Mesodermal cell (in vitro differentiated cells): ENCODE measurements around the gene FFAR3. TPM values are rescaled to one million over a fixed set of nuclear protein-coding genes. Genes with fewer than 3 reads are reported as not detected.

Source experiments
- H3K27ac ChIP-seq: 2 replicates; pipeline ENCODE4 v1.7.0; 2013; ENCODE audit warnings: mild to moderate bottlenecking, low read depth, low read length, moderate library complexity; ENCODE audit not compliant: severe bottlenecking
- H3K36me3 ChIP-seq: 2 replicates; pipeline ENCODE4 v1.7.1; 2013; ENCODE audit warnings: mild to moderate bottlenecking, low read length, moderate library complexity; ENCODE audit not compliant: control insufficient read depth, insufficient read depth
- H3K4me1 ChIP-seq: one replicate; pipeline ENCODE4 v1.7.1; 2013; ENCODE audit warnings: mild to moderate bottlenecking, low read length; ENCODE audit not compliant: insufficient read depth, control insufficient read depth, poor library complexity, severe bottlenecking
- H3K4me3 ChIP-seq: 2 replicates; pipeline ENCODE4 v1.7.0; 2013; ENCODE audit warnings: low read length, control low read depth, mild to moderate bottlenecking; ENCODE audit not compliant: insufficient read depth, poor library complexity, severe bottlenecking; ENCODE audit errors: extremely low read depth
- H3K9me3 ChIP-seq: 2 replicates; pipeline ENCODE4 v1.7.1; 2013; ENCODE audit warnings: mild to moderate bottlenecking, low read length, moderate library complexity; ENCODE audit not compliant: control insufficient read depth
- WGBS, 2 experiments: methylation state at CpG; one replicate each; pipeline ENCODE4 v1.1.5; 2013; ENCODE audit warnings: missing lambda C conversion rate in 2 of 2; ENCODE audit not compliant: insufficient coverage in 2 of 2; 5-methylcytosine and 5-hydroxymethylcytosine counted together
- polyA plus RNA-seq, 2 experiments: library from polyadenylated mRNA; stranded (reverse); fragments of 50-300 nt; gene quantifications; one replicate each; pipeline ENCODE4 v1.2.3, GENCODE V29; 2013

Gene FFAR3
- polyA plus RNA-seq (2013, experiment 1 of 2) = not detected
- not detected for polyA plus RNA-seq (2013, experiment 2 of 2)

DNA sequence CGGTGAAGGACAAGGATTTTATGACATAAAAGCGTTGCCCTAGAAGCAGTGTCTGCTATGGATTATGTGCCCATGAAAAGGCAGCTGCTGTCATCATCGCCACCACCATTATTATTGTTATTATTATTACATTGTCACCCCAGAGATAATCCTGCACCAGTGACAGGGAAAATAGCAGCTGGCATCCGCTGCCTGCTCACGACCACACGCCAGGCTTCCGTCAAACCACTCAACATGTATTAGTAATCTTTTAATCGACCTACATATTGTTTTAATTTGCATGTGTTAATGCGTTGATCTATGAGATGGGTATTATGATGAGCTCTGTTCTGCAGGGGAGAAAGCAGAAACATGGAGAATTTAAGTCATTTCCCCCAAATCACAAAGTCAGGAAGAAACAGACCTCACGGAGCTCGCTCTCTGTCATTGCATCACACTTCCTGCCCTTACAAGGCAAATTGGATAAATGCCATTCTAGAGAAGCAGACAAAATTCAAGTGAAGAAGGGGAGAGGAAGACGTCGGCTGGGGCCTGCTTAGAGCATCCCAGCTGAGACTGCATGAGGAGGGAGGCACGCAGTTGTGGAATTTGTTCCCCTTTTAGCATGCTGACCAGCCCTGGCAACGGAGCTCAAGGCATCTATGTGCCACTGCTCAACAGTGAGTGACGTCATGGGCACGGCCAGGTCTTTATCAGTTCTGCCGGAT, at the start of gene FFAR3:
Gene FFAR3 (plus strand): TSS at position 594 of the 707 bp plus-strand sequence. CDS start 431 bp downstream, outside the sequence.
- H3K9me3 ChIP-seq = no peaks in the 10 kb centered on the region
- H3K4me3 ChIP-seq = no peak within 1 kb of the TSS
- H3K4me1 ChIP-seq = no peaks in the 10 kb centered on the region
- WGBS, 2 experiments = 81 to 91% methylated on average over 6 to 8 of the region's 18 CpGs
- H3K36me3 ChIP-seq = no peaks in the 10 kb centered on the region
- H3K27ac ChIP-seq = no peak within 1 kb of the TSS

- Histone ChIP-seq H3K4me1 (peaks cover 5% of the 10 kb centered on the region), H3K9me3 (no peaks in the 10 kb centered on the region), H3K36me3 (no peaks in the 10 kb centered on the region), H3K27ac (peak overlapping the region; percentile 66), H3K4me3 (no peak overlapping the region)
- 75 to 82% methylated on average over 7 of the region's 7 CpGs for WGBS, 2 experiments
These were observed 49.4 kb upstream of the FFAR3 start for GRCh38 chr19:35308910-35309309.

GRCh38 chr19:35309481-35310279, 48.6 kb upstream of the FFAR3 start:
- no peaks in the 10 kb centered on the region for H3K9me3 ChIP-seq
- H3K36me3 ChIP-seq = no peaks in the 10 kb centered on the region
- WGBS, 2 experiments = 90 to 94% methylated on average over 35 to 45 of the region's 47 CpGs
- H3K4me1 ChIP-seq = peaks cover 5% of the 10 kb centered on the region
- H3K27ac ChIP-seq = peak overlapping the region; percentile 66
- no peak overlapping the region for H3K4me3 ChIP-seq

- no peaks in the 10 kb centered on the region for H3K36me3 ChIP-seq
- no peak overlapping the region for H3K27ac ChIP-seq
- H3K9me3 ChIP-seq = no peaks in the 10 kb centered on the region
- H3K4me1 ChIP-seq = peaks cover 5% of the 10 kb centered on the region
- WGBS, 2 experiments = 94 to 99% methylated on average over 8 to 12 of the region's 12 CpGs
- H3K4me3 ChIP-seq = no peak overlapping the region
These were observed 47.9 kb upstream of the FFAR3 start for GRCh38 chr19:35310331-35310730.

- no peak overlapping the region for H3K4me3 ChIP-seq
- H3K36me3 ChIP-seq = no peaks in the 10 kb centered on the region
- peaks cover 5% of the 10 kb centered on the region for H3K4me1 ChIP-seq
- no peak overlapping the region for H3K27ac ChIP-seq
- WGBS, 2 experiments = 90 to 91% methylated on average over 1 to 4 of the region's 10 CpGs
- H3K9me3 ChIP-seq = no peaks in the 10 kb centered on the region
These were observed 47.3 kb upstream of the FFAR3 start for GRCh38 chr19:35310811-35311465.

DNA sequence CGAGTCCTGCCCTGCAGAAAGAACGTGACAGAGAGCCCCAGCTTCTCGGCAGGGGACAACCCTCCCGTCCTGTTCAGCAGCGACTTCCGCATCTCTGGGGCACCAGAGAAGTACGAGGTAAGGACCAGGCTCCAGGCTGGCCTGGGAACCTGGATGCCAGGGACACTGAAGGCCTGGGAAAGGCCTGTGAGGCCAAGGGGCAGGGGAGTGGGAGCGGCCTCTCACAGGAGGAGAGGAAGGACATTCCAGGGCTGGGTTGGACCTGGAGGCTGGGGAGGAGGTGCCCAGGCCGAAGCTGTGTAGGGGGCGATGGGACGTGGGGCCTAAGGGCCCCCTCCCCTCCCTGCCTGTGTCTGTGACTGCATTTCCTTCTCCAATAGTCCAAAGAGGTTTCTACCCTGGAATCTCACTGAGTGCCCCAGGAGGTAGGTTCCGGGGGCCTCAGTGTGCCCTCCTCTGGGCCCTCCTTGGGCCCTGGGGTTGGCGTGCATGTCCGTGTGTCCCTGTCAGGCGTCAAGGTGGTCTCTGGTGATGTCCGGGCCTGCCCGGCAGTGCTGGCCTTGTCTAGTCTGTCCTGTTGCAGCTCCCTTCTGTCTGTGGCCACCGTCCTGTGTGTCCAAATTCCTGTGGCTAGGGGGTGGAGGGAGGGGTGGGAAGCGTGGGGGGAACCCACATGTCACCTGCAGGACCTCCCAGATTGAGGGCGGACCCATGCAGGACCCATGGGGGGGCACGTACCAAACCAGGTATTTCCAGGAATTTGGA, 46.2 kb upstream of the FFAR3 start:
- Histone ChIP-seq H3K9me3 (no peaks in the 10 kb centered on the region), H3K36me3 (no peaks in the 10 kb centered on the region), H3K4me1 (peaks cover 1% of the 10 kb centered on the region), H3K4me3 (no peak overlapping the region), H3K27ac (no peak overlapping the region)
- 85 to 90% methylated on average over 19 to 20 of the region's 21 CpGs for WGBS, 2 experiments

GRCh38 chr19:35313587-35313986, 44.7 kb upstream of the FFAR3 start:
- H3K4me3 ChIP-seq = no peak overlapping the region
- no peaks in the 10 kb centered on the region for H3K4me1 ChIP-seq
- no peak overlapping the region for H3K27ac ChIP-seq
- H3K9me3 ChIP-seq = no peaks in the 10 kb centered on the region
- WGBS, 2 experiments = 81 to 94% methylated on average over 5 to 7 of the region's 7 CpGs
- H3K36me3 ChIP-seq = no peaks in the 10 kb centered on the region

DNA sequence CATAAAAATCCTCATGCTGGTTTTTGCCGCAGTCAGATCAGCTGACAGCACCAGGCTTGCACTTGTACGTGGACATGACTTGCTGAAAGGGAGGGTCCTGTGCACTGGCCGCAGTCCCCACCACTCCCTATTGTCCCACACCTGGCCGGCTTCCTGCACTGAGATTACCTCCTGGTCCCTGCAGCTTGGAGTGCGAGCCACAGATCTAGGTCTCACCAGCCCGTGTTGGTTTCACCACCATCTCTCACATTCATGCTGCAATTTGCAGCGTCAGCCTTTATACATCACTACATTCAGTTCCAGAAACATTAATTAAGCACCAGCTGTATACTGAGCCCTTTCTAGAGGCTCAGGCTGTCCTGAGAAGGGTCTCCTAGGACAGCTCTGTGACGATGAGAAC, 44.2 kb upstream of the FFAR3 start:
- no peak overlapping the region for H3K4me3 ChIP-seq
- WGBS, 2 experiments = 83 to 96% methylated on average over 7 to 8 of the region's 8 CpGs

GRCh38 chr19:35314858-35315470, 43.3 kb upstream of the FFAR3 start:
- no peak overlapping the region for H3K4me3 ChIP-seq
- H3K9me3 ChIP-seq = no peaks in the 10 kb centered on the region
- H3K27ac ChIP-seq = no peak overlapping the region
- H3K36me3 ChIP-seq = no peaks in the 10 kb centered on the region
- peaks cover 7% of the 10 kb centered on the region for H3K4me1 ChIP-seq
- 92 to 95% methylated on average over 8 of the region's 10 CpGs for WGBS, 2 experiments

More for the DNA sequence above, 44.2 kb upstream of the FFAR3 start:
- no peaks in the 10 kb centered on the region for H3K9me3 ChIP-seq
- no peaks in the 10 kb centered on the region for H3K36me3 ChIP-seq
- peaks cover 4% of the 10 kb centered on the region for H3K4me1 ChIP-seq
- H3K27ac ChIP-seq = no peak overlapping the region

- peaks cover 10% of the 10 kb centered on the region for H3K4me1 ChIP-seq
- H3K27ac ChIP-seq = no peak overlapping the region
- 90 to 93% methylated on average over 7 of the region's 9 CpGs for WGBS, 2 experiments
- H3K4me3 ChIP-seq = no peak overlapping the region
- no peaks in the 10 kb centered on the region for H3K9me3 ChIP-seq
- no peaks in the 10 kb centered on the region for H3K36me3 ChIP-seq
These were observed 42.4 kb upstream of the FFAR3 start for GRCh38 chr19:35315883-35316282.
